ENCODE data around the gene DPYSL4. TPM values are rescaled to one million over a fixed set of nuclear protein-coding genes. Genes with fewer than 3 reads are reported as not detected.
A peak's percentile ranks its signal among the peaks of the same experiment; 100 is the strongest.

The DPYSL4 gene
- total and polyA plus RNA-seq, 12 donors, result 2.4 to 78.9 (median 30.6) TPM

GRCh38 chr10:132167976-132168375 is 18.8 kb upstream of the DPYSL4 start:
- H3K4me1 ChIP-seq, result peaks cover 6 to 11% (median 9%) of the 10 kb centered on the region in 9 donors
- peaks cover 0 to 25% (median 0%) of the 10 kb centered on the region in 9 donors for H3K36me3 ChIP-seq
- H3K9me3 ChIP-seq, result no peaks in the 10 kb centered on the region
- DNase-seq, result no peak
- intact Hi-C loops (cut with DNase I), result no loop called here
- H3K27me3 ChIP-seq, result no peaks in the 10 kb centered on the region
- WGBS, 2 donors, result 84 to 87% methylated on average over 17 of the region's 17 CpGs
- no peak overlapping the region for H3K4me3 ChIP-seq
- H3K27ac ChIP-seq, result no peak overlapping the region
- TF ChIP-seq CTCF (IDR thresholded peaks at IDR 0.05), result no peak
- ATAC-seq, result no peak

GRCh38 chr10:132168571-132169030 is 18.1 kb upstream of the DPYSL4 start:
- 73 to 75% methylated on average over 28 of the region's 28 CpGs for WGBS, 2 donors
- Histone ChIP-seq H3K27me3 (no peaks in the 10 kb centered on the region), H3K4me3 (no peak overlapping the region), H3K4me1 (peaks cover 0 to 5% (median 3%) of the 10 kb centered on the region in 9 donors), H3K27ac (no peak overlapping the region), H3K9me3 (no peaks in the 10 kb centered on the region), H3K36me3 (peaks cover 0 to 25% (median 0%) of the 10 kb centered on the region in 9 donors)
- TF ChIP-seq CTCF (IDR thresholded peaks at IDR 0.05), result no peak
- DNase-seq (peak in 1 of 2 donors; percentile 11), ATAC-seq (no peak)
- intact Hi-C loops (cut with DNase I), result no loop called here

GRCh38 chr10:132169031-132169765 is 17.6 kb upstream of the DPYSL4 start:
- Histone ChIP-seq H3K9me3 (no peaks in the 10 kb centered on the region), H3K4me1 (no peaks in the 10 kb centered on the region), H3K27me3 (peaks cover 0 to 3% (median 0%) of the 10 kb centered on the region in 7 donors), H3K27ac (no peak overlapping the region), H3K36me3 (peaks cover 0 to 25% (median 0%) of the 10 kb centered on the region in 9 donors), H3K4me3 (no peak overlapping the region)
- ATAC-seq (no peak), DNase-seq (no peak)
- 90 to 93% methylated on average over 40 to 42 of the region's 42 CpGs for WGBS, 2 donors
- intact Hi-C loops (cut with DNase I), result no loop called here
- no peak for TF ChIP-seq CTCF (IDR thresholded peaks at IDR 0.05)

- ATAC-seq, result no peak
- no peaks in the 10 kb centered on the region for H3K9me3 ChIP-seq
- WGBS, 2 donors, result 86 to 89% methylated on average over 46 of the region's 46 CpGs
- H3K4me1 ChIP-seq, result no peaks in the 10 kb centered on the region
- intact Hi-C loops (cut with DNase I), result no loop called here
- no peak overlapping the region for H3K27ac ChIP-seq
- H3K27me3 ChIP-seq, result peaks cover 0 to 3% (median 0%) of the 10 kb centered on the region in 7 donors
- DNase-seq, result no peak
- H3K4me3 ChIP-seq, result no peak overlapping the region
- no peak for TF ChIP-seq CTCF (IDR thresholded peaks at IDR 0.05)
- H3K36me3 ChIP-seq, result peaks cover 0 to 25% (median 0%) of the 10 kb centered on the region in 9 donors
Measured at GRCh38 chr10:132169766-132170560, 16.8 kb upstream of the DPYSL4 start.
